H9 (cell line): Measurements from ENCODE around the gene NCS1. TPM values are rescaled to one million over a fixed set of nuclear protein-coding genes. Genes with fewer than 3 reads are reported as not detected.

Experiments
- DNase-seq: peaks from one replicate; pipeline ENCODE4 v3.0.0-alpha.2; 2017
- H2AFZ ChIP-seq: one replicate; pipeline ENCODE4 v1.6.1; 2013; ENCODE audit warnings: mild to moderate bottlenecking, low read length, control low read depth, moderate library complexity
- H2AK5ac ChIP-seq: 2 replicates; pipeline ENCODE4 v1.6.1; 2013; ENCODE audit warnings: low read length, control low read depth, mixed read lengths; ENCODE audit not compliant: insufficient read length
- H2BK120ac ChIP-seq: one replicate; pipeline ENCODE4 v1.6.1; 2013; ENCODE audit warnings: low read depth, mild to moderate bottlenecking, low read length, control low read depth, inconsistent platforms; ENCODE audit not compliant: poor library complexity, severe bottlenecking
- H2BK12ac ChIP-seq: 2 replicates; pipeline ENCODE4 v1.6.1; 2013; ENCODE audit warnings: low read length, control low read depth, mixed read lengths, low read depth; ENCODE audit not compliant: insufficient read length
- H2BK15ac ChIP-seq: 2 replicates; pipeline ENCODE4 v1.6.1; 2013; ENCODE audit warnings: low read depth, low read length, control low read depth
- H2BK20ac ChIP-seq: one replicate; pipeline ENCODE4 v1.6.1; 2013; ENCODE audit warnings: low read depth, mild to moderate bottlenecking, low read length, control low read depth, inconsistent platforms; ENCODE audit not compliant: poor library complexity, severe bottlenecking
- H2BK5ac ChIP-seq: 2 replicates; pipeline ENCODE4 v1.6.1; 2013; ENCODE audit warnings: low read length, control low read depth, mixed read lengths; ENCODE audit not compliant: insufficient read length
- H3K14ac ChIP-seq: 2 replicates; pipeline ENCODE4 v1.6.1; 2013; ENCODE audit warnings: low read length, control low read depth; ENCODE audit not compliant: insufficient read depth
- H3K18ac ChIP-seq: 2 replicates; pipeline ENCODE4 v1.6.1; 2013; ENCODE audit warnings: low read depth, mild to moderate bottlenecking, mixed read lengths, low read length, control low read depth; ENCODE audit not compliant: insufficient read length
- H3K23ac ChIP-seq: 2 replicates; pipeline ENCODE4 v1.6.1; 2013; ENCODE audit warnings: low read length, control low read depth, mixed read lengths, low read depth; ENCODE audit not compliant: insufficient read length
- H3K23me2 ChIP-seq: 2 replicates; pipeline ENCODE4 v1.6.1; 2013; ENCODE audit warnings: low read depth, mild to moderate bottlenecking, mixed read lengths, low read length, control low read depth; ENCODE audit not compliant: insufficient read length, poor library complexity, severe bottlenecking
- H3K27ac ChIP-seq: 2 replicates; pipeline ENCODE4 v1.5.1; 2013; ENCODE audit warnings: low read length, control low read depth, mixed read lengths, low read depth; ENCODE audit not compliant: insufficient read length
- H3K27me3 ChIP-seq: 2 replicates; pipeline ENCODE4 v1.6.1; 2013; ENCODE audit warnings: low read length, control low read depth, inconsistent platforms; ENCODE audit not compliant: insufficient read depth
- H3K4ac ChIP-seq: 2 replicates; pipeline ENCODE4 v1.6.1; 2013; ENCODE audit warnings: low read depth, mild to moderate bottlenecking, control low read depth, inconsistent platforms, low read length, moderate library complexity
- H3K4me1 ChIP-seq: 2 replicates; pipeline ENCODE4 v1.6.1; 2013; ENCODE audit warnings: low read length, control low read depth, inconsistent platforms; ENCODE audit not compliant: insufficient read depth
- H3K4me2 ChIP-seq: 2 replicates; pipeline ENCODE4 v1.6.1; 2013; ENCODE audit warnings: low read length, control low read depth, mixed read lengths; ENCODE audit not compliant: insufficient read length, insufficient read depth
- H3K56ac ChIP-seq: 2 replicates; pipeline ENCODE4 v1.6.1; 2013; ENCODE audit warnings: low read depth, mild to moderate bottlenecking, mixed read lengths, low read length, control low read depth; ENCODE audit not compliant: insufficient read length
- H3K79me1 ChIP-seq: 2 replicates; pipeline ENCODE4 v1.6.1; 2013; ENCODE audit warnings: low read depth, mild to moderate bottlenecking, moderate library complexity, low read length, control low read depth, inconsistent platforms; ENCODE audit not compliant: insufficient read depth, poor library complexity, severe bottlenecking
- H3K79me2 ChIP-seq: 2 replicates; pipeline ENCODE4 v1.6.1; 2013; ENCODE audit warnings: low read length, control low read depth, inconsistent platforms; ENCODE audit not compliant: insufficient read depth
- H3K9ac ChIP-seq: 2 replicates; pipeline ENCODE4 v1.6.1; 2013; ENCODE audit warnings: low read length, control low read depth, mixed read lengths; ENCODE audit not compliant: insufficient read length; ENCODE audit errors: extremely low read depth
- H3K9me3 ChIP-seq: one replicate; pipeline ENCODE4 v1.6.1; 2013; ENCODE audit warnings: low read depth, low read length, inconsistent platforms; ENCODE audit not compliant: control insufficient read depth
- H3T11ph ChIP-seq: one replicate; pipeline ENCODE4 v1.6.1; 2013; ENCODE audit warnings: mild to moderate bottlenecking, low read length, control low read depth, inconsistent platforms
- H4K20me1 ChIP-seq: one replicate; pipeline ENCODE4 v1.6.1; 2013; ENCODE audit not compliant: control insufficient read depth, insufficient read length, insufficient read depth
- H4K5ac ChIP-seq: 2 replicates; pipeline ENCODE4 v1.6.1; 2013; ENCODE audit warnings: low read depth, mild to moderate bottlenecking, mixed read lengths, low read length, control low read depth; ENCODE audit not compliant: insufficient read length
- H4K8ac ChIP-seq: replicated peaks from 2 replicates; pipeline ENCODE4 v1.6.1; 2013; ENCODE audit warnings: low read length, control low read depth, mixed read lengths, low read depth; ENCODE audit not compliant: insufficient read length
- H4K91ac ChIP-seq: 2 replicates; pipeline ENCODE4 v1.6.1; 2013; ENCODE audit warnings: low read depth, mild to moderate bottlenecking, moderate library complexity, mixed read lengths, low read length, control low read depth; ENCODE audit not compliant: insufficient read length
- H3K27ac Mint-ChIP-seq, 3 experiments: 2 replicates in 2 of 3; 3 replicates in 1 of 3; pipeline ENCODE4 v1.8.0; 2020 to 2021; ENCODE audit warnings: mixed read lengths in 3 of 3, mild to moderate bottlenecking in 1 of 3, moderate library complexity in 1 of 3
- H3K27me3 Mint-ChIP-seq: 2 replicates; pipeline ENCODE4 v1.8.0; 2021; ENCODE audit warnings: low read depth, mild to moderate bottlenecking, moderate library complexity, mixed read lengths
- H3K36me3 Mint-ChIP-seq, 3 experiments: 2 replicates in 2 of 3; 3 replicates in 1 of 3; pipeline ENCODE4 v1.8.0; 2020 to 2021; ENCODE audit warnings: low read depth in 3 of 3, mixed read lengths in 3 of 3; ENCODE audit not compliant: insufficient read depth in 1 of 3
- H3K4me1 Mint-ChIP-seq, 2 experiments: 2 replicates each; pipeline ENCODE4 v1.8.0; 2020; ENCODE audit warnings: mixed read lengths in 2 of 2
- H3K4me3 Mint-ChIP-seq, 2 experiments: 2 replicates in 1 of 2; 3 replicates in 1 of 2; pipeline ENCODE4 v1.8.0; 2020 to 2021; ENCODE audit warnings: mild to moderate bottlenecking in 2 of 2, mixed read lengths in 2 of 2, moderate library complexity in 1 of 2
- H3K9me3 Mint-ChIP-seq, 2 experiments: 2 replicates in 1 of 2; 3 replicates in 1 of 2; pipeline ENCODE4 v1.8.0; 2020; ENCODE audit warnings: mild to moderate bottlenecking in 2 of 2, mixed read lengths in 2 of 2, moderate library complexity in 1 of 2
- CTCF ChIP-seq: fragments of 200-600 bp; sonication (generic); conservative IDR thresholded peaks from 3 replicates; pipeline ENCODE4 v1.8.0; 2021; ENCODE audit warnings: antibody characterized with exemption, mild to moderate bottlenecking
- WGBS: extraction: QIAGEN DNeasy Blood & Tissue Kit; methylation state at CpG from one replicate; pipeline ENCODE4 v1.1.7; 2013; ENCODE audit warnings: missing lambda C conversion rate, low lambda C conversion rate, mixed read lengths; ENCODE audit not compliant: insufficient read length; ENCODE audit errors: extremely low coverage; 5-methylcytosine and 5-hydroxymethylcytosine counted together
- total RNA-seq: library from RNA; stranded (reverse); gene quantifications from 2 replicates; pipeline ENCODE4 v1.2.1, GENCODE V29; 2021

NCS1 gene
- total RNA-seq, 1 experiment from 2014 or later = 38.1 TPM

GRCh38 chr9:130160862-130161470 is 11.2 kb upstream of the NCS1 start:
- no peak overlapping the region for H2BK5ac ChIP-seq
- no peak overlapping the region for H3K23ac ChIP-seq
- no peak for TF ChIP-seq CTCF
- Mint-ChIP-seq H3K4me1 (peaks cover 7 to 11% of the 10 kb centered on the region in 2 experiments; a peak in 3 of 4 replicates), H3K36me3 (no peaks in the 10 kb centered on the region; a peak in 1 of 7 replicates), H3K27ac (no peak overlapping the region), H3K9me3 (no peaks in the 10 kb centered on the region), H3K4me3 (no peak overlapping the region), H3K27me3 (peaks cover 2% of the 10 kb centered on the region; the same call in 1 of the 2 replicates)
- no peaks in the 10 kb centered on the region for H3K79me1 ChIP-seq
- no peak overlapping the region for H3K9ac ChIP-seq
- no peaks in the 10 kb centered on the region for H3K79me2 ChIP-seq
- no peak overlapping the region for H3T11ph ChIP-seq
- no peak overlapping the region for H2BK15ac ChIP-seq
- no peaks in the 10 kb centered on the region for H3K27me3 ChIP-seq
- no peak overlapping the region for H2AK5ac ChIP-seq
- WGBS = no CpG with 5 or more reads among the region's 3 CpGs
- H3K9me3 ChIP-seq = no peaks in the 10 kb centered on the region
- no peak overlapping the region for H2BK120ac ChIP-seq
- H2BK12ac ChIP-seq = no peak overlapping the region
- no peak overlapping the region for H3K56ac ChIP-seq
- H2BK20ac ChIP-seq = no peak overlapping the region
- no peak overlapping the region for H3K27ac ChIP-seq
- no peak for DNase-seq
- H3K4ac ChIP-seq = no peak overlapping the region
- H4K91ac ChIP-seq = no peak overlapping the region
- H4K20me1 ChIP-seq = no peaks in the 10 kb centered on the region
- no peak overlapping the region for H3K18ac ChIP-seq
- no peak overlapping the region for H3K4me2 ChIP-seq
- no peak overlapping the region for H3K14ac ChIP-seq
- H3K4me1 ChIP-seq = no peaks in the 10 kb centered on the region
- no peak overlapping the region for H4K8ac ChIP-seq
- H3K23me2 ChIP-seq = no peaks in the 10 kb centered on the region
- no peak overlapping the region for H2AFZ ChIP-seq
- H4K5ac ChIP-seq = no peak overlapping the region
